Upper lobe of left lung (tissue), 4 donors: ENCODE results near the gene SPATA6.

Experiments used
- CTCF ChIP-seq, 6 experiments: fragments of 450-650 bp in 4 of 6; fragments of 200-600 bp in 2 of 6; sonication (generic) in 2 of 6; IDR thresholded peaks; one replicate each; pipeline ENCODE4 v1.5.1; 2016 to 2019; ENCODE audit warnings: antibody characterized with exemption in 6 of 6
- POLR2A ChIP-seq, 4 donors: fragments of 450-650 bp; IDR thresholded peaks; one replicate each; pipeline ENCODE4 v1.5.1; 2016 to 2017; ENCODE audit warnings: antibody characterized with exemption in 4 of 4, mild to moderate bottlenecking in 2 of 4
- POLR2AphosphoS5 ChIP-seq, 2 donors: sonication (generic); formaldehyde crosslinking; IDR thresholded peaks; one replicate each; pipeline ENCODE4 v1.5.1; 2017; ENCODE audit warnings: antibody characterized with exemption in 2 of 2

GRCh38 chr1:48248356-48248755 is 223.6 kb downstream of the SPATA6 start:
- TF ChIP-seq CTCF (IDR thresholded peaks at IDR 0.05) (no peak), POLR2A (IDR thresholded peaks at IDR 0.05) (no peak), POLR2AphosphoS5 (IDR thresholded peaks at IDR 0.05) (no peak)
